ENCODE results near the gene OR10AD1.

OR10AD1 gene

DNA sequence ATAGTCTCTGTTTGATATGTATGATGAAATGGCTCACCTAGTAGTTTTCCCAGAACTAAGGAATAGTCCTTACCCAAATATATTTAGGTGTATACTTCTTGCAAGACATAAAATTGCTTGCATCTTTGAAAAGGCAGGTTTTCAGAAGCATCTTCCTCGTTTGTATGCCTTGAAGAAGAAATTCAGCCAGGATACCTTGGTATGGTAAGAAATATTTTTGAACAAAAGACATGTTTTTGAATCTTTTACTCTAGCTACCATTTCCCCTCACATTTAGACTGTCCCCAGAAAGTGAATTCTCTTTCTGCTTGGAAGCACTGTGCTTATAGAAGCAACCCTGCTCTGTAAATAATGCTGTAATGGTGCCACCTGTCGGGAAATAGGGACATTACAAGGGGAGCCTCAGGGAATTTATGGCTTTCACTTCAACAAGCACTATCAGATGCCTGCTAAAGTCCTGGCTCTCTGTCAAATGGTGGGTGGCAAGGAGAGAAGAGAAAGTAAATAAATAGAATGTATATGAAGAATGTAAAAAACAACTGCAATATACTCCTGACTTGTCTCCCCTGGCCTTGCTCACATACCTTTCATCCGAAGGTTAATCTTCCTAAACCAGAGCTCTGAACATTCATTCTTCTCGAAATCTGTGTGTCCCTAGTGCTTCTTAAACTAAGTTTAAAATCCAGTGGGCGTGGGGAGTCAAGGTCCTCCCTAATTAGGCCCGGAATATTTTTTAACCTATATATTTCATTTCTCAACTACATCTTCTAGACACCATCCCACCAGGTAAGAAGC, 13.6 kb downstream of the OR10AD1 start:
- no peak for DNase-seq

DNA sequence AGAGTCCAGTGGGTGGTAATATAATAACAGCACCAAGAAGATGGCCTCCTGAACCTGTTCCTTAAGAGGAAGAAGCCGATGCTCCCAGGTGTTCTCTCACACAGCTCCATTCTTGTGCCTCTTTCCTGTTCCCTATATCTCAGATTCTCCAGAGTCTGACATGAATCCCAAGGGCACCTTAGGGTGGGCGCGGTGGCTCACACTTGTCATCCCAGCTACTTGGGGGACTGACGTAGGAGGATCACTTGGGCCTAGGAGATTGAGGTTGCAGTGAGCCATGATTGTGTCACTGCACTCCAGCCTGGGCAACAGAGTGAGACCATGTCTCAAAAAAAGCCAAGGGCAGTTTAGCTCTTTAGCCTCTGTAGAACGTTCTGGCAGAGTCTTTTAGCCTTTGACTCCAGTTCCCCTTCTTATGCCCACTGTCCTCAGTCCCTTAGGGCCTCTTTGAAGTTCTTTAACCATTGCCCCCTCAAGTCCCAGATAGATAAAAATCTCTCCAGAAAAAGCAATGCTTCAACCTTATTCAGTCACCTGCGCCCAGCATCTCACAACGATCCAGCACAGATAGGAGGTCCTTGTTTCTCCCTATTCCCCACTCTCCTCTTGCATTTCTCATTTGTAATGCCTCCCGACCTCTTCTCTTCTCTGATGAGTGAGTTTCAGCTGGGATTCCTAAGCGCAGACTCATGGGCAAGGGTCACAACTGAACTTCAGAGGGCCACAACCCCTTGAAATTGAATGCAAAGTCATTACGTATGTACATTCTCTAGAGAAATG, 15.0 kb downstream of the OR10AD1 start:
- DNase-seq: no peak

DNA sequence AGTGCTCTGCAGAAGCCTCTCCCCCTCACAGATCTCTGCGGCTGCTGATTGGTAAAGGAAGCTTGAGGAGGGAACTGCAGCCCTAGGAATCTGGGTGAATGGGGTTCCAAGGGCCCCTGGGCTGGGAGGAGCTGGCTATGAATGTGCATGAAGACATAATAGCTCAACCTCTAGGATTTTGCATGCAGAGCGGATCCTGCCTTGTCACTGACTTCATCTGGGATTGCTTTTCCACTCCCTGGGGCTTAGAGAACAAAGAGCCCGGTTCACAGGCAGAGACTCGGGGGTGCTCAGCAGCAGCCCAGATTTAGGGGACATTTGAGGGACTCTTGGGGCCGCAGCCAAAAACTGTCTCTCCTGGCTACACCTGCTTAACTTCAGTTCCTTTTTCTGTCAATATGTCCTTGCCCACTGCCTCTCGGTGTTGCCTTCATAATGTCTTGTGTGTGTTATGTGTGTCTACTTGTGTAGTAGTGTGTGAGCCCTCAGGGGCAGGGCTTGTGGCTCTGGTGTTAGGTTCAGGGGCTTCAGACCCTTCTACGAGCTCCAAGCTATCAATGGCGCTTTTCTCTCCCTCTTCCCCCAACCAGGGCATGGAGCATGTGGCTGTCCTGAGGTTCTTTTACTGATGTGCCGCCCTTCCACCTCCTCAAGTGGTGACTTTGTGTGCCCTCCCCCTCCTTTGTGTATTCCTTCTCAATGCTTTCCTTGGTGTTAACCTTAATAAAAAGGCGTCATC, 17.7 kb downstream of the OR10AD1 start:
- no peak for DNase-seq

DNA sequence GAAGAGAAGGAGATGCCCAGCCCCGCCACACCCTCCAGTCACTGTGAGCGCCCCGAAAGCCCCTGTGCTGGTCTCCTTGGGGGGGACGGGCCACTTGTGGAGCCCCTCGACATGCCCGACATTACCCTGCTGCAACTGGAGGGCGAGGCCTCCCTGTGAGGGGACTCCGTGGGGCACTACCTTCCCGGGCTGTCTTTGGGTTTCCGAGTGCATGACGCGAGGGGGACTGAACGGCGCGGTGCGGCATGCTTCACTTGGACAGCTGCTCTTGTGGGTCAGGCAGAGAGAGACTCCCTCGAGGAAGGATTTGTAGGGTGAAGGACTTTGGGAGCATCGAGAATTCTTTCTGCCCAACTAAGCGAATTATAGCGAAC, 18.6 kb downstream of the OR10AD1 start:
- no peak for DNase-seq

DNA sequence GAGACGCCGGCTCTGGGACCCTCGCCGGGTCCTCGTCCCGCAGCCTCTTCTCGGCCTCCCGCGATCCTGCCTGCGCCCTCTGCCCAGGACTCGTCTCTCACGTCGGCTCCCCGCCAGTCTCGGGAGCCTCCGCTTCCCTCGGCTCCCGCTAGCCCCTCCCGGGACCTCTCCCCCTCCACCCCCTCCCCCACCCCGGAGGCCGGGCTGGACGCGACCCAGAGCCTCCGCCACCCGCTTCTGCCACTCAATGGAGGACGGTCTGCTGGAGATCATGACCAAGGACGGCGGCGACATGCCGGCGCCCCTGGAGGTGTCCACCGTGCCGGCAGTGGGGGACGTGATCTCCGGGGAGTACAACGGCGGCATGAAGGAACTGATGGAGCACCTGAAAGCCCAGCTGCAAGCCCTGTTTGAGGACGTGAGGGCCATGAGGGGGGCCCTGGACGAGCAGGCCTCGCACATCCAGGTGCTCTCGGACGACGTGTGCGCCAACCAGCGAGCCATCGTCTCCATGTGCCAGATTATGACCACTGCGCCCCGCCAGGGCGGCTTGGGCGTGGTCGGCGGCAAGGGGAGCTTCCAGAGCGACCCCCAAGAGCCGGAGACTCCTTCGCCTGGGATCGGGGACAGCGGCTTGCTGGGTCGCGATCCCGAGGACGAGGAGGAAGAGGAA, 19.1 kb downstream of the OR10AD1 start:
- no peak for DNase-seq

DNA sequence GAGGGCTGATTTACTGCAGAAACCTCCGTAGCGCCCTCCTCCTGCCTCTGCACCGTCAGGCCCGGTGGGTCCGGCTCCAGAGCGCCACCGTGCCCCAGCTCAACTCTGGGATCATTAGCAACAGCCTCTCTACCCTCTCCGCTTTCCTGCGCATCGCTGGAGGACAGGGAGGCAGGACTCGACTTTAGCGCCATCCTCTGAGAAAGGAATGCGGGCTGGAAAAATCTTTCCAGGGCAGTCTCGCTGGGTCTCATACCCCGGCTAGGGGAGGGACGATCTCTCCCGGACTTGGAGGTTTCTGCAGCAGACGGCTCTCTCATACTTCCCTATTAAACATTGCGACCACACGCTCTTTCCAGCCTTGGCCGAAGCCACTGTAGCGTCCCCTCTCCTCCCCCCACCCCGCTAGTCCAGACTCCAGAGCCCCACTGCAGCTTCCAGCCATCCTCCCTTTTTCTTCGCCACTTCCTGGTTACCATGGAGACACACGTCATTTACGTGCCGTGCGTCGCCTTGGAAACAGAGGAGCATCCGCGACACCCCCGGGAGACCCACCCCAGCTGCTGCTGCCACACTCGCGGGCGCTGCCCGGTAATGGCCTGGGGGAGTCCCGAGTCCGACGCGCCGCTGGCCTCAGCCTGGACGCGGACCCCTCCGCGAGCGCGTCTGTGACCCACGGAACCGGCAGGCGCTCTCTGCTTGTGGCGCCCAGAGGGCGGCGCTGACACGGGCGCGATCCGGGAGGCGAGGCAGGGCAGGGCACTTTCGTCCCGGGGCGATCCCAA, 19.8 kb downstream of the OR10AD1 start, which contains the start of gene CCDC184:
TSS of gene CCDC184 (plus strand) at position 554 of the 785 bp plus-strand sequence. CDS start 479 bp downstream, outside the sequence.
- DNase-seq: peak; percentile 52

DNA sequence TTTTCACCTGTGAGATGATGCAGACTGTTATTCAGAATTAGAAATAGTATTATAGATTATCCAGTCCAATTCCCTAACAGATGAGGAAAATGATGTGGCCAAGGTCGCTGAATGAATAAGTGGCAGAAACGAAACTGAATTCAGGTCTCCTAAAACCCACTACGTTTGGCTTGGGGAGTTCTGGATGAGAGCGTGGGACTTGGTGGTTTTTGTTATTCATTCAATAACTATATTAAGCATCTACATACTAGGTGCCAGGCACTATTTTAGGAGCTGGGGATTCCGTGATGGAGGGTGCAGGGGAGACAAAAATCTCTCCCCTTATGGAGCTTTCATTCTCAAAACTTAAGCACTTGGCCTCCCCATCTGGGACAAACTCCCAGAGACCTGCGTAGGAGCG, 20.5 kb downstream of the OR10AD1 start:
- DNase-seq: no peak

DNA sequence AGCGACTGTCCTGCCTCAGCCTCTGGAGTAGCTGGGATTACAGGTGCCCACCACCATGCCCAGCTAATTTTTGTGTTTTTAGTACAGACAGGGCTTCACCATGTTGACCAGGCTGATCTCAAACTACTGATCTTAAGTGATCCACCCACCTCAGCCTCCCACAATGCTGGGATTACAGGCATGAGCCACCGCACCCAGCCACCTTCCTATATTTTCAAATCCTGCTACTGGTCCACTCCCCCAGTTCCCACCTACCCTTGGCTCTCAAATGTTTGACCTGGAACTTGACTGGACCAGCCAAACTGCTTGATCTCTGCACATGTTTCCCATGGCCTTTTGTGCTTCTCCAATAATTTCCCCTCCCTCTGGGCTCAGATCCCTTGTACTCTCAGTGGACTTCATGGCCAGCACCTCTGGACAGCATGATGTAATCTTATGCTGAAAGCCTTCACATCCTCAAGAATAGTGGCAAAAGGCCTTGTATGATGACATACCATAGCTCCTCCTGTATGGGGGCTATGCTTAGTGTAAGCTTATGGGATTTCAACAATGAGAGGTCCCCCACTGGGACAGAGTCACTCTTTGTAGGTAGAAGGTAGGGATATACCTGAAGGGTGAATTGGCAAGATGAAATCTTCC, 22.1 kb downstream of the OR10AD1 start:
- DNase-seq: no peak

DNA sequence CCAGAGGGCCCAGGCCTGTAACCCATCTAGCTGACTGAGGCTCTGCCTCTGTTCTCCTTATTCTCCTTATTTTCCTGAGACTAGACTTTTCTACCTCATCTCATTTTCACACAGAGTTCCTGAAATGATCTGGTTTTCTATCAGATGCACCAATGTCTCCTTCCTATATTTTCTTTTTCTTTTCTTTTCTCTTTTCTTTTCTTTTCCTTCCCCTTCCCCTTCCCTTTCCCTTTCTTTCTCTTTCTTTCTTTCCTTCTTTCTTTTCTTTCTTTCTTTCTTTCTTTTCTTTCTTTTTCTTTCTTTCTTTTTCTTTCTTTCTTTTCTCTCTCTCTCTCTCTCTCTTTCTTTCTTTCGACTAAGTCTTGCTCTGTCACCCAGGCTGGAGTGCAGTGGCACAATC, 22.7 kb downstream of the OR10AD1 start:
- DNase-seq: no peak

DNA sequence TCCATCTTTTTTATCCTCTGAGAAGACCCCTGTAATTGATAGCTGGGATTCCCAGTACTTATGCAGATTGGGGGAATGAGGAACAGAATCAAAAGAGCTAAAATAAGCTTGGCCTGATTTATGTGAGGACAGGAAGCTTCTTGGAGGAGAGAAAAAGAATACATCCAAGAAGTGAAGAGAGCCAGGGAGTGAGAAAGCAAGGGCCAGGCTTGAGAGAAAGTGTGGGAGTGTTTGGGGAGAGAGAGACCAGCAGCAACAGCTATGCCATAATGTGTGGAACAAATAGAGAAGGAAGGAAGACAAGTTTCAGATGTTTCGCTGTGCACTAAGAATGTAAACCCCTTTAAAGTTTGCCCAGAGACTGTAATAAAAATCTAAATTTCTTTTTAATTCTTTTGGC, 23.6 kb downstream of the OR10AD1 start:
- no peak for DNase-seq

DNA sequence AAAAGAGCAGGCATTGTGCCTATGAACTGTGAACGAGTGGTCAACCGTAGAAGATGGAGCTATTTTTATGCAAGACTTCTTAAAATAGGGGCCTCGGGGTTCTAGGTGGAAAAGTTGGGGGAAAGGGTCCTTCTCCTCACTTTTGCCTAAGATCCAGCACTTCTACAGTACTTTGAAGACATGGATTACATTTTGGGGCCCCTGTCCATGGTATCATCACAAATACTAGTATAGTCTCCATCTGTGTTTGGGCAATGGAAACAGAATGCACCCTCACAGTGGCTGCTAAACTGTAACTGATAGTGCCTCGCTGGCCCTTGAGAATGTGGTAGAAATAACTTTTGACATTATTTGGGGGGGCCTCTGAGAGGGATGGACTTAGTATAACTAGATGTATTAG, 25.1 kb downstream of the OR10AD1 start:
- DNase-seq: no peak

DNA sequence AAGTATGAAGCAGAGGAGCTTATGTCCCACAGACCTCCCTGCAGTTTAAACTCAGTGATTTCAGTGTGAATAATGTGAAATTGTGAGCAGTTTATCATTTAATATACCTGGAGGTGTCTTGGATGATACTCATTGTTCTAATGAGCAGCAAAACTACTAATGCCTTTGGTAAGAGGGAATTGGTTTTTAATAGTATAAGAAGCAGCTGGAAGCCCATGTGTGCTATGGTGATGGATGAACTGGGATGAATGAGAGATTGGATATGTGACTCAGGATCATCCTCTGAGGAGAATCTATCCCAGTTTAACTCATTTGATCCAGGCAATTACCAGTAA, 26.7 kb downstream of the OR10AD1 start:
- no peak for DNase-seq

DNA sequence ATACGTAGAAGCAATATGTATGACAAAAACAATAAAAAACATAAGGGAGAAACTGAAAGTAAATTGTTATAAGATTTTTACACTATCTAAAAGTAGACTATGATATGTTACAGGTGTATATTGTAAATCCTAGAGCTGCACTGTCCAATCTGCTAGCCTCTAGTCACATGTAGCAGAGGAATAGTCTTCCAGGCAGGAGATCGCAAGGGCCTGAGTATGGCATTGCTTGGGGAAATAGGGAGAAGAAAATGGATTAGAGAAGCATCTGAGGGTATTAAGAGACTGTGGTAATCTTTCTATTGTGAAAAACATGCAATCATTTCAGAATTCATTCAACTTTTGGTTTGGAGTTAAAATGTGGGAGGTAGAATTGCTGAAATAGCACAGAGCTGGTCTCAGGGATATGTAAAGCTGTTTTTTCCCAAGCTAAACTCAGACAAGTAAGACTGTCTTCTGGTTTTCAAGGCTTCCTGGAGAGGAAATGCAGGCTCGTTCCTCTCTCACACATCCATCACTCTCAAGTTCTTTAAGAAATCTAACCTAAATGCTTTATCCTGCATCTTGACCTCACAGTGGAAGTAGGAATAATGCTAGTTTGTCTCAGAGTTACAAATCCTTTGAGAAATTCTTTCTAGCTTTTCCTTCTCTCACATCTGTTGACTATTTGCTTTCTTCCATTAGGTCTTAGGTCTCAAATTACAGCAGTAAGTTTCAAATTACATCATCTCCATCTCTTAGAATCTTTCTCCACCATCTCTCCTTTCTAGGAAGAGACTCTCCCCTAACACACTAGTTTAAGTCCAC, 27.3 kb downstream of the OR10AD1 start:
- no peak for DNase-seq

DNA sequence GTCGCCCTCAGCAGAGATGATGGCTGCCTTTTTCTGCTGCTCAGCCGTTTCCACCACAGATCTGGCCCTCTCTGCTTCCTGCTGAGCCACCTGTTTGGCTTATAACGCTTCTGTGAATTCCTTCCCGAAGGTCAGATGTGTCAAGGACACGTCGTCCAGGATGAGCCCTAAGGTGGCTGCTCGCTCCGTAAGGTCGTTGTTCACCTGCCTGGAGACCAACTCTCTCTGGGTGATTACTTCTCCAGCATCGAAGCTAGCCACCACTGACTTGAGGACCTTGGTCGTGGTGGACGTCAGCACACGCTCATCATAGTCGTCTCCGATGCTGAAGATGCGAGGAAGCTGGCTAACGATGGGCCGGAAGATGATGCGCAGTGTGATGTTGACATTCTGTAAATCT, 34.1 kb downstream of the OR10AD1 start:
- DNase-seq: no peak

DNA sequence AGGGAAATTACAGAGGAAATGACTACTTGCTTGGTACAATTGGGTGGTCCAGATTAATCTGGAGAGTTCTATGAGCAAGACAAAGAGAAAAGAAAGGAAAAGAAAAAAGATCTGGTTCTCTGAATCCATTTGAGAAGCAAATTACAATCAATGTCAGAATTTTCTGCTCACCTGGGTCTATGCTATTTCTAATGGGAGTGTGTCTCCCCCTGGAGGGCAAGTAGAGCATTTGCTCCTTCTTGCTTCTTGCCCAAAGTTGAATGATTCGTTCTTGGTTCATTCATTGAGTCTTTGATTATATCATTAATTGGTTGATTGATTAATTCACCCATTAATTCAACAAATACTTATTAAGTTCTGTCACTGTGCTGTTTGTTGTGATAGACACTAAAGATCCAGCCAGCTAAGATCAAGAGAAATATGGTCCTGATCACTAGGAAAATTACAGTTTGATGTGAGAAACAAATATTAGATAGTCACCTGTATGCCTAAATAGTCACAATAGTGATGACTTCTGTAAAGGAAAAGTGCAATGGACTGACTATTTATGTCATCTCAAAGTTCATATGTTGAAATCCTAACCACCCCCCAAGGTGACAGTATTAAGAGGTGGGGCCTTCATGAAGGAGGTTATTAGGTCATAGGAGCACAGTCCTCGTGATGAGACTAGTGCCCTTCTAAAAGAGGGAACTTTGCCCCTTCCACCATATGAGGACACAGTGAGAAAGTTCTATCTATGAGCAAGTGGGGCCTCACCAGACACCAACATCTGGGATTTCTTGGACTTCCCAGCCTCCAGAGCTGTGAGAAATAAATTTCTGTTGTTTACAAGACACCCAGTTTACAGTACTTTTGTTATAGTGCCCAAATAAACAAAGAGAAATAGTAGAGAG, 37.8 kb downstream of the OR10AD1 start:
- no peak for DNase-seq

DNA sequence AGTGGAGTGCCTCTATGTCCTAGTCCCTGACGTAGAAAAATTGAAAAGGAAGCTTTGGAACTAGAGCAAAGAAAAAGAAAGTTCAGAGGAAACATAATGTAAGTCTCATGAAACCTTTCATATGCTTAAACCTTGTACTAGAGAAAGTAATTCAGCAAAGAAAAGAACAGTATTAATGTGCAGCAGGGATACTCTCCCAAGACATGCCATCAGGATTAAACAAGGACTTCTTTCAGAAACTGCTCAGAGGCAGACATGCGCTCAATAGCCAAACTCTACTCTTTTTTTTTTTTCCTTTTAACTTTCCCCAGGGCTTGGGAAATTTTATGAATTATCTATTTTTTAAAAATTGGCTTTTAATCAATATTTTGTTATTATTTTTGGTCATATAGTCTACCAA, 38.6 kb downstream of the OR10AD1 start:
- DNase-seq: no peak

DNA sequence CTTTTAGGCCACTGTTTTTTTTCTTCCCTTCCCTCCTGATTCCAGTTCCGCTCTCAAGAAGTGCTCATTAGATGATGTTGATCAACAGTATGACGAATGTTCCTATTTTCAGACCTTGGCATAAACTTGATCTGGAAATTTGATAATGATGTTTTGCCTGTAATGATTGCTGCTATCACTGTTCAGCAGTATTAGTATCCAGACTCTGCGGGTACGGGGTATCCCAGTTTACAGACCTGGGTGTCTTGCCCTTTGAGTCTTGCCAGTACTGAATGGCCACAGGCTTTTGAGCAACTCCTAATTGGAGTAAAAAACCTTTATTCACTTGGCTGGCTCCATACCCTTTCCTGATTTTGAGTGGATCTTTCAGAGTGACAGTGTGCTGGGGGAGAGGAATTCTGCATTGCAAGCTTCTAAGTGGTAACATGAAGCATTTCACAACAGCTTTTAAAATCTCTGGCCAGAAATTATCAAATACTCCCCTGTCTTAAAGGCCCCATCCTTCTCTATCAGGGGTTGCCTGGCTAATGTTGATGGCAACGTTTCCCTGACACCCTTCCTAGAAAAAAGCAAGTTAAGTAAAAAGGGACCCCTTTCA, 39.8 kb downstream of the OR10AD1 start:
- DNase-seq: no peak

DNA sequence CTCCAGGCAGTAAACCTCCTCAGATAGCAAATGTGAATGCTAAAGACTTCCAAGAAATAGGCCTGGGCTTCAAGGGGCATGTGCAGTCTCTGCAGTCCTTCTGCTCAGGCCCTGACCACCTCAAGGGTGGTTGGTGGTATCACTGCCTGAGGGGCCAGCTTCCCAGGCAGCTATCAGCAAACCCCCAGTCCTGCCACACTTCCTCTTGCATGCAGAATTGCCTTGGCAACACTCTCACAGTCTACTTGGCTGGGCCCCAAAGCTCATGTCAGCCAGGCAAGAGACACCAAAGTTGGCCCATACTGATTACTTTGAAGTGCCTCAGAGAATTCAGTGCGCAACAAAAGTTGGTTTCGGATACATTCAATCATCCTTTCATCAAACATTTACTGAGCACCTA, 42.3 kb downstream of the OR10AD1 start:
- no peak for DNase-seq

DNA sequence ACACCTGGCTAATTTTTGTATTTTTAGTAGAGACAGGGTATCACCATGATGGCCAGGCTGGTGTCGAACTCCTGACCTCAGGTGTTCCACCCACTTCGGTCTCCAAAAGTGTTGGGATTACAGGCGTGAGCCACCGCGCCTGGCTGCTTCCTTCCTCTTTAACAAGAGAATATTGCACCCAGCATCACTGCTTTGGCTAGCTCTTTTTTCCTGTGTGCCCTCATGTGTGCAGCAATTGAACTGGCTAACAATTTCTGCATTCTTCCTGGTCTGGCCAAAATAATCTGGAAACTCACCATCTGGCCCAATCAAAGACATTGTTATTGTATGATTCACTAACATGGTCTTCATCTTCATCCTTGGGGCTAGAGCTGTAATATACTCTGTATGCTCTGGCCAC, 43.0 kb downstream of the OR10AD1 start:
- DNase-seq: no peak
